HG02870 (cell line): Measurements from ENCODE around the gene HSPG2.
"Not testable (repeated sequence)": the region's sequence is repeated elsewhere in the genome, so short reads cannot be mapped to it uniquely, and the experiment has no call there.

Experiments
- ATAC-seq: cut with Tn5 transposase; IDR thresholded peaks from one replicate; pipeline ENCODE4 v1.9.1; 2021; ENCODE audit warnings: mild to moderate bottlenecking, moderate library complexity; ENCODE audit not compliant: unreplicated experiment

The HSPG2 gene

DNA sequence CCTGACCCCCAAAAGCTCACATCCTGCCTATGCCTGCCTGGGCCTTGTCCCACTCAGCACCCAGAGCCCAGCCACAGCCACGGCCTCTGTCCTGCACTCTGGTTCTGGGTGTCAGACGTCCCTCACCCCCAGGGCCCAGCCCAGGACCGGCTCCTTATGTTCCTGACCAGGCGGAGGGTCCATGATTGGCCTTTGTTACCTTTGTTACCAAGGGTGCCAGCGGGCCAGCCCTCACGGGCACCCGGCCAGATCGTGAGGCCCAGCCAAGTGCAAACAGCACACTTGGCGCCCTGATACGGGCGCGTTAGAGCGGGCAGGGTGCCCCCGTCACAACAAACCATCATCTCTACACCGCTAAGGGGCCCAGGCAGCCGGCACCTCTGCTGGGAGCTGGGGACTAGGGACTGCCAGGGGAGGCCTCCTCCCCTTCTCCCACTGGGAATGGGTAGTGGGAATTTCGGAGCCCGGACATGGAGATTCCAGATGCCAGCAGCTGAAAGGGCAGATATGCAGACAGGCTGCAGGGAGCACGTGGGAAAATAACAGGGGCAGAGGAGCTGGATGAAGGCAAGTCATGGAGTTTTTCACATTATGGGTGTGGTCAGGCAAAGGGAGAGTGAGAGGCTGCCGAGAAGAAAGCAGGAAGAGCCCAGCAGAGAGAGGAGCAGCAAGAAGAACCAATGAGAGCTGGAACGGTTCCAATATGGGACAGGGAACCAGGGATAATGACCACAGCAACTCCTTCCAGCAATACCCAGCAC is 22.1 kb downstream of the HSPG2 start:
- ATAC-seq = no peak

DNA sequence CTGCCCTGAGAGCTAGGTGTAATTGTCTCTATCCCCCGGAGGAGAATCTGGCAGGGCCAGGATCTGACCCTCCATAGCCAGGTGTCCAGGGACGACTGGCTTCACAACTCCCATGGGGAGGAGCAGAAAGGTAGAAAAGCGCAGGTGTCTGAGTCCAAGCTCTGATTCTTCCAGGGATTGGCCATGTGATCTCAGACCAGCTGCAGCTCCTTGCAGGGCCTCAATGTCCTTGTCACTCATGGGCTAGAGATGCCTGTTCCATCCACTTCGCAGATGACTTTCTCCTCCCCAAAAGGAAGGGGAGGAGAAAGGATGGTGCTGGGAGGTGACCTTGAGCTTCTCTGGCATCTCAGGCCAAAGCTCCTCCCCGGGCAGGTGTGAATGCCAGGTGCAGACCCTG is 22.7 kb downstream of the HSPG2 start:
- ATAC-seq = no peak

DNA sequence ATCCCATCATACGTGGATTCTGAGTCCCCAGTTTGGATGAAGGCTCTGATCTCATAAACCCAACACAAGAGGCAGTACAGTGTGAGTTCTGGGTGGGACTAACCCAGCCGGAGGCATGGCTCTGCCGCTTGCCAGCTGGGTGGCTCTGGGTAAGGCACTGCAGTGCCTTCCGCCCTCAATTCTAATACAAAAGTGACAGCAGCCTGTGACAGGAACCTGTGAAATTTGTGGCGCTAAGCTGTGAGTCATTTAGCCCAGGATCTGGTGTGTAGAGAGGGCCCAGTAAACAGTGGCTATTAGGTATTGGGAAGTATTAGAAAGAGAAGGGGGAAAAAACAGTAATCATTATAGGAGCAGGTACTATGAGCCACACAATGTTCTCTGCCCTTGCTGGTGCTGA is 23.3 kb downstream of the HSPG2 start:
- ATAC-seq = no peak

DNA sequence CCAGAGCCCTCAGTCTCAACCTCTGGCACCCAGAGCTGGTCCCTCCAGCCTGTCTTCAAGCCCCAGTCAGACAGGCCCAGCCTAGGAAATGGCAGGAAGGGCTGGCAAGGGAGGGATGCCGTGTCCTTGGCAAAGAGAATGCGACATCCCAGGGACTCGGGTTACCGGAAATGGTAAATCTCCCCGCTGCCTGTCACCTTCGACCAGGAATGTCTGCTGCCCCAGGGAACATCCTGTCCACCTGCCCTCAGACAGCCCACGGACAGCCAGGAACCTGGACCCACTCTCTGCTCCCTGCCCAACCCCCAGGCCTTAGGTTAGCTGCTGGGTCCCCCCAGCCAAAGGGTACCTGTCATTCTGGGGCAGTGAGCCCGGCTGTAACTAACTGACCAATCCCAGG is 23.9 kb downstream of the HSPG2 start:
- no peak for ATAC-seq

DNA sequence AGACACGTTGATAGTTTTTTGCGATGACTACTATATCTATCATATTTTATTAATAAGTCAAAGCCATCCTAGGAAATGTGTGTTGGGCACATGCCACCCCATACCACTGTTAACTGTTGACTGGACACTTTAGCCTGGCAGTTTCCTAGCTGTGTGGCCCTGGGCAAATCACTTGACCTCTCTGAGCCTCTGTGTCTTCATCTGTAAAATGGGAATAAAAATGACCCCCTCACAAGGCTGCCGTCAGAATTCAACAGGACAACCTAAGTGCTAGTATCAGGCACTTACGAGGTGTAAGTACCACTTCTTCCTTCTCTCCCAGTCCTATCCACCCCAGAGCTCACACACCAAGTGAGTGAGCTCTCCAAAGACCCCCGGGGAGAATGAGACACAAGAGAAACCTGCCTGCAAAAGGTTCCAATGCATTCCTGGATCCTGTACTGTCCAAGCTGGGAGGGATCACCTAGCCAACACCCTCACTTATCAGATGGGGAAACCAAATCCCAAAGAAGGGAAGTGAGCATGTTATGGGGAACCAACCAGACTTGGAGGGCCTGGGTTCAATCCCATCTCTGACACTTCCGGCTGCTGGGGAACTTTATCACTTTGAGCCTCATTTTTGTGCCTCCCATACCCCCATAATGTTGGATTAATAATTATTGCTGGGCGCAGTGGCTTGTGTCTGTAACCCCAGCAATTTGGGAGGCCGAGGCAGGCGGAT is 24.9 kb downstream of the HSPG2 start:
- no peak for ATAC-seq

- no peak for ATAC-seq
Measured at GRCh38 chr1:21911205-21912001, 25.7 kb downstream of the HSPG2 start.

DNA sequence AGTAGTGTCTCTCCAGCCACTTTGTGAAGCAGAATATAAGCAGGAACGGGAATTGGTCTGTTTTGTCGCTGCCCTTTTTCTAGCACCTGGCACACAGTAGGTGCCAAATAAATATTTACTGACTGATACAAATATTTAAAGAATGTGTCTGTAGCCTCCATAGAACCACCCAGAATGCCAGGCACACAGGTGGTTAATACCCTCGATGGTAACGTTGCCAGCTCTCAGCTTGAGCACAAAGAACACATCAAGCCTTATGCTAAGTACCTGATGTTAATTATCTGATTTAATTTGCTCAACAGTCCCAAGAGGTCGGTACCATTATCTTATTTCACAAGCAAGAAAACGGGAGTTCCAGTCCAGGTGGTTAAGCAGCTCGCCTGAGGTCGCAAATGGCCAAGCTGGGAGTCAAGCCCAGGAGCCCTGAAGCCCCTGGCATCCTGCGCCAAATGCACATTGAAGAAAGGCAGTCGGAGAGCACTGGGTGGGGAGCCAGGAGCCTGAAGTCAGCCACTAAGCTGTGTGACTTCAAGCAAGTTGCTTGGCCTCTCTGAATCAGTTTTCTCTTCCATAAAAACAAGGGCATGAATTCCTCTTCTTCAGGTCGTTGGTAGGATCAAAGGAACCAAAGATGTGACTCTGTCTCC is 26.4 kb downstream of the HSPG2 start:
- no peak for ATAC-seq

DNA sequence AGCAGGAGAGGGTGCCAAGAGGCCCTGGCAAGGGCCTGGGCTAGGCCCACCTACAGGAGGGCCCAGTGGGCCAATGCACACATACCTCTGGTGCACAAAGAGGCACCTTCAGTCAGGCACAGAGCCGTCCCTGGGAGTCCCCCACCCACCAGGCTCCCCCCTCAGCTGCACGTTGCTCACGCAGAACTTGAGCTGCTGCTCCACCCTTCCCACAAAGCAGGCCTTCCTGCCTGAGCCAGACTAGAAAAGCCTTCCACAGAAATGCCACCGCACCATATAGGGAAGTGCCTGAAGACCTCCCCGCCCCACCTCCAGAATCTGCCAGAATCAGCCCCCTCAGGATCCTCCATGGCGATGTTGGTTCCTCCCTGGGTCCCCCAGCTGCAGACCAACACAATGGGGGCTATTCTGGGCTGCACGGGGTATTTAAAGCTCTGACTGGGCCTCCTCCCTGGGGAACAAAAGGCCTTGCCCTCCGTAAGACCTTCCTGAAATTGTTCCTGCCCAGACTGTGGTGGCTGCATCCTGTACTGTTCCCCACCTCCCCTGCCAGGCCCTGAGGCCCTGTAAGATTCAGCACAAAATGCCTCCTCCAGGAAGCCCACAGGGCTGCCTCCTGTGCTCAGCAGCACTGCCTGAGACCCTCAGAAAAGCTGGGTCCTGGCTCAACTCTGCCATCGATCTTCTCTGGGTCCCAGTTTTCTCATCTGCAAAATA is 27.2 kb downstream of the HSPG2 start:
- ATAC-seq = no peak

DNA sequence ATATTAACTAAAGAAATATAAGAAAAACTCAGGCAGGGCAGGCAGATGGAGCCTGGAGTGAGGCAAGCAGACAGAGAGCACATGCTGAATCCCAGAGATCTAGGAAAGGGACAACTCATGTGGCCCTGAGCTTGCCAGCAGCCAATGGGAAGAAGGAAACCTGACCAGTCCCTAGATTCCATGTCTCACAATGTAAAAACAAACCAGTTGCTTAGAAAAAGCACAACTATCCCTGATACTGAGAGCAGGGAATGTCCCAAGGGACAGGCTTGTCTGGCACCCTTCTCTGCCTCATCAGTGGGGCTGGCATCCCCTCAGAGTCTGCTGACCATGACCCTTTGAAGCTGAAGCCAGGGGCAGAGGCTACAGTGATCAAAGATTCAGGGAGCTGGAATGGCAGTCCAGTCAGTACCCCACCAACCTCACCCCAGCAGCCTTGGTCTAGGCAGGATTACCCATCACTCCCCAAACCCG is 27.8 kb downstream of the HSPG2 start:
- no peak for ATAC-seq

- ATAC-seq = not testable (repeated sequence)
Measured at GRCh38 chr1:21907737-21908534, 29.2 kb downstream of the HSPG2 start.

DNA sequence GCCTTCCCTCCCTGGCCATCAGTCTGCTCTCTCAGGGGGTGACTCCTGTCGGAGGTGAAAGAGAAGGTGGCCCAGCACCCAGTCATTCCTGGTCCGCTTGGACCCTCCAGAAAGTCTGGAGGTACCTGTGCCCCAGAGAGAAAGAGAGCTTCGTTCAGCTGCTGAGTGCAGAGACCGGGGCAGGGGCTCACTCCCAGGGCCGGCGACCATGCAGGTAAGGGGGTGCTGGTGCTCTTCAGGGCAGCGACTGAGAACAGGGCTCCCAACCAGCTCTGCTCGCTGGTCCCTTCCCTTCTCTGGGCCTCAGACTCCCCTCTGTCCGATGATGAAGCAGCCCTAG is 30.1 kb downstream of the HSPG2 start:
- no peak for ATAC-seq

- ATAC-seq = no peak
Measured at GRCh38 chr1:21906173-21907078, 30.7 kb downstream of the HSPG2 start.

GRCh38 chr1:21904704-21905520 is 32.2 kb downstream of the HSPG2 start:
- no peak for ATAC-seq

DNA sequence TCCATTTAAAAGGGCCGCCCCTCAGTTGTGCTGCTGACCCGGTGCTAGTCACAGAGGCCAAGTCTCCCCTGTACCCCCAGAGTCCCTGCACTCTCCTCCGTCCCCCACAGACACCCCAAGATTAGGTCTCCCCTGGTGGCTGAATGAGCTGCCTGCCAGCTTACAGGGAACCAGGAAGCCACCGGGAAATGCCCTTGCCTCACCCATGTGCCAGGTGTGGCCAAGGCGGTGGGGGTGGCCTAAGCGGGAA is 32.7 kb downstream of the HSPG2 start:
- ATAC-seq = no peak

GRCh38 chr1:21903638-21904453 is 33.3 kb downstream of the HSPG2 start:
- ATAC-seq = no peak

- ATAC-seq = no peak
Measured at GRCh38 chr1:21902026-21903012, 34.8 kb downstream of the HSPG2 start.
